ENCODE results near the gene MREG.

Gene MREG

GRCh38 chr2:215915441-215915840 is 97.9 kb downstream of the MREG start:
- H3K4me1 Mint-ChIP-seq (ENCODE audit: low read depth), result peaks cover 8% of the 10 kb centered on the region
- peaks cover 11% of the 10 kb centered on the region for H3K27me3 Mint-ChIP-seq
- no peaks in the 10 kb centered on the region for H3K9me3 Mint-ChIP-seq
- no peak overlapping the region for H3K27ac Mint-ChIP-seq
- H3K36me3 Mint-ChIP-seq (ENCODE audit: low read depth), result no peaks in the 10 kb centered on the region
- no peak overlapping the region for H3K4me3 Mint-ChIP-seq

GRCh38 chr2:215914777-215915165 is 98.6 kb downstream of the MREG start:
- Mint-ChIP-seq H3K4me1 (ENCODE audit: low read depth) (peaks cover 8% of the 10 kb centered on the region), H3K36me3 (ENCODE audit: low read depth) (no peaks in the 10 kb centered on the region), H3K27ac (no peak overlapping the region), H3K27me3 (peaks cover 11% of the 10 kb centered on the region), H3K9me3 (no peaks in the 10 kb centered on the region), H3K4me3 (no peak overlapping the region)

DNA sequence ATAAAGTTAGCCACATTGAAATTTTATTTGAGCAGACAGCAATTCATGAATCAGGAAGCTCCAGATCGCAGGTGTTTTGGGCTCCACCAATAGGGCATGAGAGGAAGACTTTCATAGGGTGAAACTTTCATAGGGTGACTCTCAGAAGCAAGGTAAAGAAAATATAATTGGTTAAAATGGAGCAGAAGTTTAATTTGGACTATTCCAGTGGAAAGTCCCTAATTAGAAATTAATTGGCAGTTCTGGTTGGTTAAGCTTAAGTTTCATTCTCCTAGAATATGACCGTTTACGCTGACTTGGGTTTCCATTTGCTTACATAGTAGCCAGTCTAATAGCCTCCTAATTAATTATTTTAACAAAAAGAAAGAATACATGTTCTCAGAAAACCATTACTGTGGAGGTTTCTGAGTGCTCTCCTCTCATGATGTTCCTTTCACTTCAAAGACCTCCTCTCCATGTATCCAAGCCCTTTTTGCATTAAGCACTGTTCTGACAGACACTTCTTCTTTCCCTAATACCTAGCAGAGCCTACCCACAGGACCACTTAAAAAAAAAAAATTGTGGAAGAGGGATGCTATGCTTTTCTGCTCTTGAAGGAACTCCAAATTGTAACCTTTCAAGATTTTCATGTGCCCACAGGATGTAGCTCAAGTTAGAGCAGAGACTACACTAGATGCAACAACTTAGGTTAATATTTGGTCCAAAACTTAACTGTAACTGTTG is 99.1 kb downstream of the MREG start:
- Mint-ChIP-seq H3K27me3 (peaks cover 11% of the 10 kb centered on the region), H3K4me1 (ENCODE audit: low read depth) (peaks cover 8% of the 10 kb centered on the region), H3K27ac (no peak overlapping the region), H3K4me3 (no peak overlapping the region), H3K9me3 (no peaks in the 10 kb centered on the region), H3K36me3 (ENCODE audit: low read depth) (no peaks in the 10 kb centered on the region)

GRCh38 chr2:215912299-215912842 is 101.0 kb downstream of the MREG start:
- Mint-ChIP-seq H3K27me3 (peaks cover 17% of the 10 kb centered on the region), H3K36me3 (ENCODE audit: low read depth) (no peaks in the 10 kb centered on the region), H3K4me1 (ENCODE audit: low read depth) (peaks cover 4% of the 10 kb centered on the region), H3K4me3 (no peak overlapping the region), H3K9me3 (no peaks in the 10 kb centered on the region), H3K27ac (no peak overlapping the region)

DNA sequence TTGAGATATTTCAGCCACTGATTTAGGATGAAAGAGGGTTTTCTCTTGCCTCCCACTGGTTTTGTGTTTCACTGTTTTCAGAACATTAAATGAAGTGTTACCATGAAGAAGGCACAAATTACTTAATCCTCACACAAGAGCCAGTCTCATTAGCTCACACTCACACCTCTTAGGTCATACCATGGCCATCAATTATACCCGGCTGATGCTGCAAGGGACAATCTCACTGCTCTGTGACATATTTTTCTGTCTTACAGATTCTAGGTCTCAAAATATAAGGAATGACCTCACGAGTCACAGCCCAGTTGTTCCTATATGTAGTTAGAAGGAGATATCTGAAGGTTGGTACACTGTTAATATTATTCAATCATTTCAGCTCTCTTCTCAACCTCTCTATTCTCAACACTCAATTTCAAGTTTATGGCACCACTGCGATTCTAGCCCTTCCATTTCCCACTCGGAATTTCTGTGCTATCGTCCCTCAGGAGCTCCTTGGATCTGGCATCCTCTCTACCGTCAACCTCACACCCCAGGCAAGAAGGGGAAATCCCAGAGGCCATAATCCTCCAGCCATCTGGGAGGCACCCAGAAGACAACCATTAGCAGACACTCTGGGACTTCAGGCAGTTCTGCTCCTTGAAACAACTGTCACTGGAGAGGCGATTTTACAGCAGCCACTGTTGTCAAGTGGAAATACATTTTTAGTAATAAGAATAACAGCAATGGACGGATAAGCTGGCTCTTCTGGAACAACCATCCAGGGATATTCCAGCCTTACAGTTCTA is 101.9 kb downstream of the MREG start:
- Mint-ChIP-seq H3K27me3 (peaks cover 17% of the 10 kb centered on the region), H3K36me3 (ENCODE audit: low read depth) (no peaks in the 10 kb centered on the region), H3K27ac (no peak overlapping the region), H3K4me3 (no peak overlapping the region), H3K9me3 (no peaks in the 10 kb centered on the region), H3K4me1 (ENCODE audit: low read depth) (peaks cover under 1% of the 10 kb centered on the region)

DNA sequence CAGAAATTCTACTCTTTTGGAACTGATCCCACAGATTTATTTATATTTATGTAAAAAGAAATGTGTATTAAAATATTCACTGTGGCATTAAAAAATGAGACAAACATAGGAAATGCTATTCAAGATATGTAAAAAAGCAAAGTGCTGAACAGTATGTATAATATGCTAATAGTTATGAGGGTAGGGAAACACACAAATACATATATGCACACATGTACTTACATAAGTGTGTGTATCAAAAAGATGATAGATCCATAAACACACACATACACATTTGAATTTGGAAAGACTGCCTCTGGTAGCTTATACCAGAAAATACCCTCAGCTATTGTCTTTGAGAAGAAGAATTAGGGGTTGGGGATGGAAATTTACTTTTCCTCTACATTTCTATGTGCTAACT is 103.2 kb downstream of the MREG start:
- no peaks in the 10 kb centered on the region for H3K36me3 Mint-ChIP-seq (ENCODE audit: low read depth)
- peaks cover 13% of the 10 kb centered on the region for H3K27me3 Mint-ChIP-seq
- H3K9me3 Mint-ChIP-seq, result no peaks in the 10 kb centered on the region
- no peak overlapping the region for H3K4me3 Mint-ChIP-seq
- H3K4me1 Mint-ChIP-seq (ENCODE audit: low read depth), result no peaks in the 10 kb centered on the region
- no peak overlapping the region for H3K27ac Mint-ChIP-seq

DNA sequence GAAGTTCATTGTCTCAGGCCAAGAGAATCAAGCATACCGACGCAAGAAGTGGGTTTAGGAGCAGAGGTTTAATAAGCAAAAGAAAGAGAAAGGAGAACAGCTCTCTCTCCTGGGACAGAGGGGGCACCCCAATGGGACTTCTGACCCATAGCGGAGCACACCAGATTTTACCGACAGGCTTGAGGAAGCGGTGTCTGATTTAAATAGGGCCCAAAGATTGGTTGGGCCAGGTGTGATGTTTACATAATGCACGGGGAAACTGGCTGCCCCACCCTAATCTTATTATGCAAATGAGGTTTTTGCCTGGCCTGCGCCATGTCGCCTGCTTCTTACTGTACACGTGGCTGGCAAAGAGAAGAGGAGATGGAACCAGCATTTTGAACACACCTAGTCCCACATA is 106.2 kb downstream of the MREG start:
- H3K4me3 Mint-ChIP-seq, result no peak overlapping the region
- no peaks in the 10 kb centered on the region for H3K9me3 Mint-ChIP-seq
- peaks cover 13% of the 10 kb centered on the region for H3K27me3 Mint-ChIP-seq
- no peak overlapping the region for H3K27ac Mint-ChIP-seq
- H3K36me3 Mint-ChIP-seq (ENCODE audit: low read depth), result no peaks in the 10 kb centered on the region
- no peaks in the 10 kb centered on the region for H3K4me1 Mint-ChIP-seq (ENCODE audit: low read depth)

DNA sequence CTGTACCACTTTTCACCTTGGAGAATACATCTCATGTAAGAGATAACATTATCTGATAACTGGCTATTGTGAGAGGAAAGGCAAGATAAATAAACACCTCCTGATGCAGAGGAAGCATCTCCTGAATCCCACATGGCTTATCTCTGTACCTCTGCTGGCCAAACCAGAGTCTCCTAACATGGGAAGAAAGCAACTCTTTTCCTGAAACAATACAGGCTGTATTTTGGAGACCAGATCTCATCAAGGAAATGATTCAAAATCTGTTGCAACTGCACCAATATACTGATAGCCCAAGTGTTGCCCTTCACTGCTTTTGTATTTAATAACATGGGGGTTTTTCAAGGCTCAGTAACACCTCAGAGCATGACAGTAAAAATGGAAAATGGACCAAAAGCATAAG is 106.9 kb downstream of the MREG start:
- Mint-ChIP-seq H3K27me3 (peaks cover 13% of the 10 kb centered on the region), H3K36me3 (ENCODE audit: low read depth) (no peaks in the 10 kb centered on the region), H3K27ac (no peak overlapping the region), H3K9me3 (no peaks in the 10 kb centered on the region), H3K4me1 (ENCODE audit: low read depth) (no peaks in the 10 kb centered on the region), H3K4me3 (no peak overlapping the region)

- Mint-ChIP-seq H3K4me3 (no peak overlapping the region), H3K4me1 (ENCODE audit: low read depth) (no peaks in the 10 kb centered on the region), H3K36me3 (ENCODE audit: low read depth) (no peaks in the 10 kb centered on the region), H3K27me3 (peaks cover 16% of the 10 kb centered on the region), H3K9me3 (no peaks in the 10 kb centered on the region), H3K27ac (no peak overlapping the region)
Observed at GRCh38 chr2:215905691-215906090, 107.7 kb downstream of the MREG start.

GRCh38 chr2:215904101-215904500 is 109.2 kb downstream of the MREG start:
- H3K27me3 Mint-ChIP-seq, result peaks cover 17% of the 10 kb centered on the region
- H3K4me3 Mint-ChIP-seq, result no peak overlapping the region
- H3K4me1 Mint-ChIP-seq (ENCODE audit: low read depth), result no peaks in the 10 kb centered on the region
- no peaks in the 10 kb centered on the region for H3K36me3 Mint-ChIP-seq (ENCODE audit: low read depth)
- H3K9me3 Mint-ChIP-seq, result no peaks in the 10 kb centered on the region
- no peak overlapping the region for H3K27ac Mint-ChIP-seq

DNA sequence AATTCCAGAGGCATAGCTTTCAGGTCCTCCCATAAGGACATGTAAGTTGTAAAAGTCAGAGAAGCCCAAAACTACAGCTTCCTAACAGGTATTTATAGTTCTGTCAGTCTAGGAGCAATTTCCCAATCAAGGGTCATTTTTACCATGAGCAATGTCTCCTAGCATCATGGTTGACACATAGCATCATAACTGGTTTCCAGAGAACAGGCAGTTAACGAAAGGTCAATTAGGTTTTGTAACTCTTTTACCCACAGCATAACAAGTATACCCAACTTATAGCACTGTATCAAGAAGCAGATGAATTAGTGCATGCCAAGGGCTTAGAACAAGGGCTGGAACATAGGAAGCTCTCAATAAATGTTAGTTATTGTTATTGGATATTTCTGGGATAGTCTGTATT is 110.1 kb downstream of the MREG start:
- peaks cover 17% of the 10 kb centered on the region for H3K27me3 Mint-ChIP-seq
- no peak overlapping the region for H3K27ac Mint-ChIP-seq

GRCh38 chr2:215901796-215902195 is 111.6 kb downstream of the MREG start:
- no peaks in the 10 kb centered on the region for H3K4me1 Mint-ChIP-seq (ENCODE audit: low read depth)
- H3K27ac Mint-ChIP-seq, result no peak overlapping the region
- no peaks in the 10 kb centered on the region for H3K9me3 Mint-ChIP-seq
- peaks cover 10% of the 10 kb centered on the region for H3K27me3 Mint-ChIP-seq
- no peaks in the 10 kb centered on the region for H3K36me3 Mint-ChIP-seq (ENCODE audit: low read depth)
- H3K4me3 Mint-ChIP-seq, result no peak overlapping the region

More for the DNA sequence above, 110.1 kb downstream of the MREG start:
- Mint-ChIP-seq H3K4me1 (ENCODE audit: low read depth) (no peaks in the 10 kb centered on the region), H3K4me3 (no peak overlapping the region), H3K9me3 (no peaks in the 10 kb centered on the region), H3K36me3 (ENCODE audit: low read depth) (no peaks in the 10 kb centered on the region)

DNA sequence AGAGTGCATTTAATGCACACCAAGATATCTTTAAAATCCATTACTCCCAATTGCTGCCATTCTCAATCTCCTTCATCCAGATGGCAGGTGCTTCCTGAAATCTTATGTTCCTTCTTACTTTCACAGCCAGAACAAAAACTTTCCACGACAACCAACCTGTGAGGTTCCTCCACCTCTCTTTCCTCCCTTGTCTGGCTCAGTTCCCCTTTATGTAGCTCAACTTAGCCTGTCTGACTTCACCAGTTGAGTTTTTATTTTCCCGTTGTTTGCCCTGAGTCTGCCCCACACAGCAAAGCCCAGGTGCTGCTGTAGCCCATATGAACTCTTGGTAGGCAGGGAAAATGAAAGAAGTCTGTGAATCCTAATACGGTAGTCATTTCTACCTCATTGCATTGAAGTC is 112.5 kb downstream of the MREG start:
- no peaks in the 10 kb centered on the region for H3K9me3 Mint-ChIP-seq
- H3K4me1 Mint-ChIP-seq (ENCODE audit: low read depth), result no peaks in the 10 kb centered on the region
- H3K27me3 Mint-ChIP-seq, result peaks cover 14% of the 10 kb centered on the region
- no peak overlapping the region for H3K27ac Mint-ChIP-seq
- no peak overlapping the region for H3K4me3 Mint-ChIP-seq
- no peaks in the 10 kb centered on the region for H3K36me3 Mint-ChIP-seq (ENCODE audit: low read depth)

DNA sequence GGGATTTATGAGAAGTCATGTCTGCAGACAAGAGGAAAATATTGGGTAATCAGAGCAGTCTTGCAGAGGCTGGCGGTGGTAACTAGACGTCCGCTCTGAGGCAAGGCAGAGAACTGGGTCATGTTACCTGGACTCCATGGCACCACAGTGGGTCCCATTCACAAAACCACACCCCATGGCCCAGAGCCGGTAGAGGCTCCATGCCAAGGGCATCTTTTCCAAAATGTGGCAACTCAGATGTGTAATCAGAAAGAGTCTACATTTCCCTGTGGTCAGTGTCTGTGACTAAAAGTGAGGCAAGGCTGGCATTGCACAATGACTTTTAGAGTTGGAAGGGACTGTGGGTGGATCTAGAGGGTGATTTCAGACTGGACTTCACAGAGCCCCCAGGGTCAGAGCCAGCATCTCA is 113.1 kb downstream of the MREG start:
- no peaks in the 10 kb centered on the region for H3K9me3 Mint-ChIP-seq
- no peaks in the 10 kb centered on the region for H3K36me3 Mint-ChIP-seq (ENCODE audit: low read depth)
- H3K4me1 Mint-ChIP-seq (ENCODE audit: low read depth), result no peaks in the 10 kb centered on the region
- H3K27me3 Mint-ChIP-seq, result peaks cover 14% of the 10 kb centered on the region
- no peak overlapping the region for H3K4me3 Mint-ChIP-seq
- H3K27ac Mint-ChIP-seq, result no peak overlapping the region
